ENCODE measurements around the gene ITGA4.

GRCh38 chr2:181483211-181483610 is 26.0 kb downstream of the ITGA4 start:
- TF ChIP-seq CEBPB (IDR thresholded peaks at IDR 0.05) (no peak), RAD21 (IDR thresholded peaks at IDR 0.05; ENCODE audit: low read depth) (no peak), NFIC (IDR thresholded peaks at IDR 0.05) (no peak), CREB1 (IDR thresholded peaks at IDR 0.05; ENCODE audit: low read depth) (no peak)
